ENCODE data around the gene ELN.

Gene ELN

GRCh38 chr7:74014931-74015330, 13.0 kb upstream of the ELN start:
- no peaks in the 10 kb centered on the region for H3K79me2 ChIP-seq (ENCODE audit: low read length)
- H3K9me3 ChIP-seq (ENCODE audit: insufficient read depth, low read length), result no peaks in the 10 kb centered on the region
- no peaks in the 10 kb centered on the region; the same call in 1 of the 2 replicates for H3K27me3 ChIP-seq (ENCODE audit: low read depth, low read length)
- peaks cover 10% of the 10 kb centered on the region for H3K4me1 ChIP-seq (ENCODE audit: low read length)
- no peak overlapping the region for H3K4me3 ChIP-seq (ENCODE audit: low read length)
- no peak overlapping the region for H3K4me2 ChIP-seq (ENCODE audit: low read length)
- TF ChIP-seq CTCF (IDR thresholded peaks at IDR 0.05; ENCODE audit: low read depth, low read length) (no peak), EZH2phosphoT487 (IDR thresholded peaks at IDR 0.05; ENCODE audit: low read depth) (no peak)
- H2AFZ ChIP-seq (ENCODE audit: low read depth, low read length), result no peak overlapping the region
- no peaks in the 10 kb centered on the region for H3K36me3 ChIP-seq (replicated peaks; ENCODE audit: low read depth, low read length)
- no peaks in the 10 kb centered on the region for H4K20me1 ChIP-seq (ENCODE audit: insufficient read depth, low read length)
- no peak overlapping the region for H3K9ac ChIP-seq (ENCODE audit: low read length)
- H3K27ac ChIP-seq (ENCODE audit: low read length), result no peak overlapping the region

GRCh38 chr7:74015670-74016069, 12.3 kb upstream of the ELN start:
- Histone ChIP-seq H3K9ac (ENCODE audit: low read length) (no peak overlapping the region), H3K4me1 (ENCODE audit: low read length) (peaks cover 10% of the 10 kb centered on the region), H3K4me3 (ENCODE audit: low read length) (no peak overlapping the region), H2AFZ (ENCODE audit: low read depth, low read length) (no peak overlapping the region), H3K36me3 (replicated peaks; ENCODE audit: low read depth, low read length) (no peaks in the 10 kb centered on the region), H3K4me2 (ENCODE audit: low read length) (no peak overlapping the region), H3K79me2 (ENCODE audit: low read length) (no peaks in the 10 kb centered on the region), H3K27me3 (ENCODE audit: low read depth, low read length) (no peaks in the 10 kb centered on the region; the same call in 1 of the 2 replicates), H4K20me1 (ENCODE audit: insufficient read depth, low read length) (no peaks in the 10 kb centered on the region), H3K27ac (ENCODE audit: low read length) (no peak overlapping the region), H3K9me3 (ENCODE audit: insufficient read depth, low read length) (no peaks in the 10 kb centered on the region)
- TF ChIP-seq CTCF (IDR thresholded peaks at IDR 0.05; ENCODE audit: low read depth, low read length) (no peak), EZH2phosphoT487 (IDR thresholded peaks at IDR 0.05; ENCODE audit: low read depth) (no peak)

GRCh38 chr7:74017125-74017524, 10.8 kb upstream of the ELN start:
- Histone ChIP-seq H3K4me2 (ENCODE audit: low read length) (no peak overlapping the region), H3K9ac (ENCODE audit: low read length) (no peak overlapping the region), H3K9me3 (ENCODE audit: insufficient read depth, low read length) (no peaks in the 10 kb centered on the region), H3K4me3 (ENCODE audit: low read length) (no peak overlapping the region), H3K27me3 (ENCODE audit: low read depth, low read length) (peaks cover 6% of the 10 kb centered on the region), H3K36me3 (replicated peaks; ENCODE audit: low read depth, low read length) (no peaks in the 10 kb centered on the region), H2AFZ (ENCODE audit: low read depth, low read length) (no peak overlapping the region), H3K4me1 (ENCODE audit: low read length) (peaks cover 10% of the 10 kb centered on the region), H3K79me2 (ENCODE audit: low read length) (no peaks in the 10 kb centered on the region), H3K27ac (ENCODE audit: low read length) (no peak overlapping the region), H4K20me1 (ENCODE audit: insufficient read depth, low read length) (no peaks in the 10 kb centered on the region)
- TF ChIP-seq EZH2phosphoT487 (IDR thresholded peaks at IDR 0.05; ENCODE audit: low read depth) (no peak), CTCF (IDR thresholded peaks at IDR 0.05; ENCODE audit: low read depth, low read length) (no peak)

- Histone ChIP-seq H3K27me3 (ENCODE audit: low read depth, low read length) (peaks cover 18% of the 10 kb centered on the region), H3K4me1 (ENCODE audit: low read length) (no peaks in the 10 kb centered on the region), H3K9me3 (ENCODE audit: insufficient read depth, low read length) (no peaks in the 10 kb centered on the region), H3K79me2 (ENCODE audit: low read length) (no peaks in the 10 kb centered on the region), H3K4me2 (ENCODE audit: low read length) (no peak overlapping the region), H4K20me1 (ENCODE audit: insufficient read depth, low read length) (no peaks in the 10 kb centered on the region), H3K36me3 (replicated peaks; ENCODE audit: low read depth, low read length) (no peaks in the 10 kb centered on the region), H3K4me3 (ENCODE audit: low read length) (no peak overlapping the region), H3K9ac (ENCODE audit: low read length) (no peak overlapping the region), H2AFZ (ENCODE audit: low read depth, low read length) (no peak overlapping the region), H3K27ac (ENCODE audit: low read length) (no peak overlapping the region)
- TF ChIP-seq CTCF (IDR thresholded peaks at IDR 0.05; ENCODE audit: low read depth, low read length) (no peak), EZH2phosphoT487 (IDR thresholded peaks at IDR 0.05; ENCODE audit: low read depth) (no peak)
Observed at GRCh38 chr7:74018246-74018895, 9.6 kb upstream of the ELN start.
